Measurements from ENCODE around the gene THSD4. TPM values are rescaled to one million over a fixed set of nuclear protein-coding genes. Genes with fewer than 3 reads are reported as not detected.

The THSD4 gene
- total RNA-seq, 6 experiments from 2014 or later: 5.2 to 21.8 (median 13.7) TPM

DNA sequence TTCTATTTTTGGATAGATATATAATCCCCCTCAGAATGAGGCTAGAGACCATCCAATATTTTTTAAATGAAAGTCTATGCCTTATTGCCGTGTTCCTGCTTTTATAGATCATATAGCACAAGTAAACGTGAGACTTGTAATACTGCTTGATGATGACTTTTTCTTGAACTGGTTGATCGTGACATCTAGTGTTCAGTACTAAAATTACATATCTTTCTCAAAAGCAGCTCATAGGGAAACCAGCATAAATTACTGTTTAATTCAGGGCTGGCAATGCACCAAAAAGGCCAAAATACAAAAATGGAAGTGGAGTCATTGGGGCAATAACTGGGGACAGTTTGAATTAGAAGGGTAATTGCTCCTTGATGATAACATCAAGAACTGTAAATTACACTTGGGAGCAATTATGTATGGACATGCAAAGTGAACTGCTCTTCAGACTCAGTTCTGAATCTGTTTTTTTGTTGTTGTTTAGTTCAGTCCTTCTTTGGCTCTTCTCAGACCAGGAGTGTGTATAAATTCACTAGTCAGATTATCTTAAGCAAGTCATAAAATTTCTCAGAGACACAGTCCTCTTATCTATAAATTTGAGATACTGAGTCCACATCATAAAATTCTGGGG lies 325.3 kb downstream of the THSD4 start:
- Histone ChIP-seq H3K4me1 (peaks cover 0 to 14% (median 3%) of the 10 kb centered on the region in 4 donors), H3K27ac (no peak overlapping the region), H3K4me3 (no peak overlapping the region), H3K9me3 (no peaks in the 10 kb centered on the region), H3K36me3 (no peaks in the 10 kb centered on the region), H3K27me3 (no peaks in the 10 kb centered on the region)
- WGBS (ENCODE audit: insufficient coverage, low coverage, low lambda C conversion rate, missing lambda C conversion rate): 2% methylated on average over 3 of the region's 3 CpGs
- TF ChIP-seq POLR2A (IDR thresholded peaks at IDR 0.05): no peak
- TF ChIP-seq, protein P1, sequence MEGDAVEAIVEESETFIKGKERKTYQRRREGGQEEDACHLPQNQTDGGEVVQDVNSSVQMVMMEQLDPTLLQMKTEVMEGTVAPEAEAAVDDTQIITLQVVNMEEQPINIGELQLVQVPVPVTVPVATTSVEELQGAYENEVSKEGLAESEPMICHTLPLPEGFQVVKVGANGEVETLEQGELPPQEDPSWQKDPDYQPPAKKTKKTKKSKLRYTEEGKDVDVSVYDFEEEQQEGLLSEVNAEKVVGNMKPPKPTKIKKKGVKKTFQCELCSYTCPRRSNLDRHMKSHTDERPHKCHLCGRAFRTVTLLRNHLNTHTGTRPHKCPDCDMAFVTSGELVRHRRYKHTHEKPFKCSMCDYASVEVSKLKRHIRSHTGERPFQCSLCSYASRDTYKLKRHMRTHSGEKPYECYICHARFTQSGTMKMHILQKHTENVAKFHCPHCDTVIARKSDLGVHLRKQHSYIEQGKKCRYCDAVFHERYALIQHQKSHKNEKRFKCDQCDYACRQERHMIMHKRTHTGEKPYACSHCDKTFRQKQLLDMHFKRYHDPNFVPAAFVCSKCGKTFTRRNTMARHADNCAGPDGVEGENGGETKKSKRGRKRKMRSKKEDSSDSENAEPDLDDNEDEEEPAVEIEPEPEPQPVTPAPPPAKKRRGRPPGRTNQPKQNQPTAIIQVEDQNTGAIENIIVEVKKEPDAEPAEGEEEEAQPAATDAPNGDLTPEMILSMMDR (IDR thresholded peaks at IDR 0.05): peak; percentile 55 to 82 (median 57)
- DNase-seq: no peak
- peak; percentile 70 to 72 (median 72) for ATAC-seq
- intact Hi-C loops (cut with DNase I): loop anchor here in 1 of 2 donors (10.0 kb wide), 1 partner anchor 326 kb away; the partner anchor contains the start of gene THSD4

DNA sequence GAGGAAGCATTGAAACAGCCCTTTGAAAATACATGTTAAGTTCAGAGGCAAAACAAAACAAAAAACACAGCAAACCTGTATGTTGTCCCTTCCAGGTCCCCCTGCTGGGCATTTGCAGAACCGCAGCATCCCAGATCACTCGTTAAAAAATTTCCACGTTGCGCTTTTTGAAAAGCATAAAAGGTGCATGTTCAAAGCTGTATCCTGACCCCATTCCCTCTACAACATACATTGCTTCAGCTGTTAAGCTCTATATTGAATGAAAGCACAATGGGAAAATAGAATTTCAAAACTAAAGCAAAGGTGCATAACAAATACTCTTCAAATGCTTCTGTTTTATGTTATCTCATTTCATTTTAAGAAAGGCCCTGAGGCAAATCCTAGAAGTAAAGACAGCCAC lies 328.3 kb downstream of the THSD4 start:
- Histone ChIP-seq H3K36me3 (no peaks in the 10 kb centered on the region), H3K4me3 (no peak overlapping the region), H3K9me3 (no peaks in the 10 kb centered on the region), H3K27me3 (no peaks in the 10 kb centered on the region), H3K4me1 (peaks cover 0 to 29% (median 6%) of the 10 kb centered on the region in 4 donors), H3K27ac (peak overlapping the region in 1 of 3 donors; percentile 12)
- ATAC-seq (peak; percentile 63 to 72 (median 67)), DNase-seq (peak; percentile 55 to 62 (median 56))
- no peak for TF ChIP-seq POLR2A (IDR thresholded peaks at IDR 0.05)
- TF ChIP-seq, protein P1 (IDR thresholded peaks at IDR 0.05): peak; percentile 70 to 88 (median 82)
- WGBS (ENCODE audit: insufficient coverage, low coverage, low lambda C conversion rate, missing lambda C conversion rate): 13% methylated on average over 4 of the region's 4 CpGs
- intact Hi-C loops (cut with DNase I): loop anchor here in 1 of 2 donors (10.0 kb wide), 1 partner anchor 329 kb away; the partner anchor contains the start of gene THSD4

DNA sequence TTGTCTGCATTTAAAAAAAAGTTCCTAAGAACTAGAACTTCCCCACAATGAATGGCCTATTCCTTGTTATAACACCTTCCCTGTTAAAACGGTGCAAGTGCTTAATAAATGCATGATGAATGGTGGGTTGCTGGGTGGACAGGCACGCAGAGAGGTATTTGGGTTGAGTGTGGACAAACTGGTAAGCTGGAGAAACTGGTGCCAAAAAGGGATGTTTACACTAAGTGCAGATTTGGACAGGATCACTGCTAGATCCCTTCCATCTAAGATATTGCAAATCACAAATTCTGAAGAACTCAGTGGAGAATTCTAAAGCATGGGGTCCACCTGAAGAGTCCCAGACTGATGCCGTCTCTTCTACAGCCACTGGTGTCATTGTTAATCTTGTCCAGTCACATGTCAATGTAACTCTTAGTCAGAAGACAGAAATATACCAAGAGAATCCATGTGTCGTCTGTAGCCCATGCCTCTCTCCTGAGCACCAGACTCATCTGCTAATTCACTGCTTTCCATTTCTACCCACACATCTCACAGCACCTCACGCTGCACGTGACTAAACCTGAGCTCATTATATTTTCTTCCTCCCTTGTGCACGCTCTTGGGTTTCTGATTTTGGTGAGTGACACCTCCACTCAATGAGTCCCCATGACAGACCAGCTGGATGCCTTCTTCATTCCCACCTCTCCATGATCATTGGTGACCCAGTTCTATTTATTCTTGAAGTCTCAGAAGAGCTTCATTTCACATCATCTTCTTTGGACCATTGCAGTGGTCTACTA lies 328.9 kb downstream of the THSD4 start:
- 65% methylated on average over 6 of the region's 7 CpGs for WGBS (ENCODE audit: insufficient coverage, low coverage, low lambda C conversion rate, missing lambda C conversion rate)
- Histone ChIP-seq H3K4me1 (peaks cover 0 to 36% (median 8%) of the 10 kb centered on the region in 4 donors), H3K36me3 (no peaks in the 10 kb centered on the region), H3K9me3 (no peaks in the 10 kb centered on the region), H3K27ac (no peak overlapping the region), H3K4me3 (no peak overlapping the region), H3K27me3 (no peaks in the 10 kb centered on the region)
- no peak for DNase-seq
- ATAC-seq: peak; percentile 31 to 63 (median 58)
- intact Hi-C loops (cut with DNase I): loop anchor here in 1 of 2 donors (10.0 kb wide), 1 partner anchor 329 kb away; the partner anchor contains the start of gene THSD4
- TF ChIP-seq POLR2A (IDR thresholded peaks at IDR 0.05): no peak
- TF ChIP-seq, protein P1 (IDR thresholded peaks at IDR 0.05): no peak

DNA sequence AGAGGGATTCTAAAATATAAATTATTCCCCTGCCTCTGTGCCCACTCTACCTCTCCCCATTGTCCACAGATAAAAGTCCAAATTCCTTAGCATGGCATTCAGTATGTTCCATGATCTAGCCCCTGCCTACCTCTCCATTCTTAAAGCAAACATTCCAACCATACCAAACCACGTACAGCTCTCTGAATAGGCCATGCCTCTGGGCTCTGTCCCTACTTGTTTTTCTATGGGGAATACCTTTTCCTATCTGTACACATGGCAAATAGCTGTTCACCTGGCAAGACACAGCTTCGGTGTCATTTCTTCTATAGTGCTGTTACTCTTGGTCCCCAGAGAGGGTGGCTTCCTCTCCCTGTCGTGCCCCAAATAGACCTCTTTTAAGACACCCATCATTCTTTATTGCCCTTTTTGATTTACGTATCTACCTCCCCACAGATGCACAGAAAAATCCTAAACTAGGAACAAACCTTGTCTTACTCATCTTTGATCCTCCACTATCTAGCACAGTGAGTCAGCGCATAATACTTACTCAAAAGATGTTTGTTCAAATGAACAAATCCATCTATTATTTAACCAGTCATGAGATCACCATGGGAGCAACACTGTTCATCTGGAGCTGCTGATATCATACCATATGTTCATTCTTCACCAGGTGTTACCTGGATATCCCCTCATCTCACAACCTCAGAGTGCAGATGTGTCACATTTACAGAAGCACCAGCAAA lies 329.8 kb downstream of the THSD4 start:
- 81% methylated on average over 5 of the region's 5 CpGs for WGBS (ENCODE audit: insufficient coverage, low coverage, low lambda C conversion rate, missing lambda C conversion rate)
- Histone ChIP-seq H3K27me3 (no peaks in the 10 kb centered on the region), H3K36me3 (no peaks in the 10 kb centered on the region), H3K4me3 (no peak overlapping the region), H3K27ac (no peak overlapping the region), H3K4me1 (peaks cover 0 to 38% (median 8%) of the 10 kb centered on the region in 4 donors), H3K9me3 (no peaks in the 10 kb centered on the region)
- TF ChIP-seq, protein P1 (IDR thresholded peaks at IDR 0.05): no peak
- TF ChIP-seq POLR2A (IDR thresholded peaks at IDR 0.05): no peak
- DNase-seq (no peak), ATAC-seq (peak in 1 of 4 donors; percentile 6)
- intact Hi-C loops (cut with DNase I): loop anchor here in 1 of 2 donors (10.0 kb wide), 1 partner anchor 330 kb away; the partner anchor contains the start of gene THSD4
